ENCODE data around the gene SEMA7A. TPM values are rescaled to one million over a fixed set of nuclear protein-coding genes. Genes with fewer than 3 reads are reported as not detected.
"Not testable (repeated sequence)": the region's sequence is repeated elsewhere in the genome, so short reads cannot be mapped to it uniquely, and the experiment has no call there.

SEMA7A gene, protein sequence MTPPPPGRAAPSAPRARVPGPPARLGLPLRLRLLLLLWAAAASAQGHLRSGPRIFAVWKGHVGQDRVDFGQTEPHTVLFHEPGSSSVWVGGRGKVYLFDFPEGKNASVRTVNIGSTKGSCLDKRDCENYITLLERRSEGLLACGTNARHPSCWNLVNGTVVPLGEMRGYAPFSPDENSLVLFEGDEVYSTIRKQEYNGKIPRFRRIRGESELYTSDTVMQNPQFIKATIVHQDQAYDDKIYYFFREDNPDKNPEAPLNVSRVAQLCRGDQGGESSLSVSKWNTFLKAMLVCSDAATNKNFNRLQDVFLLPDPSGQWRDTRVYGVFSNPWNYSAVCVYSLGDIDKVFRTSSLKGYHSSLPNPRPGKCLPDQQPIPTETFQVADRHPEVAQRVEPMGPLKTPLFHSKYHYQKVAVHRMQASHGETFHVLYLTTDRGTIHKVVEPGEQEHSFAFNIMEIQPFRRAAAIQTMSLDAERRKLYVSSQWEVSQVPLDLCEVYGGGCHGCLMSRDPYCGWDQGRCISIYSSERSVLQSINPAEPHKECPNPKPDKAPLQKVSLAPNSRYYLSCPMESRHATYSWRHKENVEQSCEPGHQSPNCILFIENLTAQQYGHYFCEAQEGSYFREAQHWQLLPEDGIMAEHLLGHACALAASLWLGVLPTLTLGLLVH
- total RNA-seq: 10 to 100 TPM in 1 of 4 donors, 1 to 10 TPM in 3; 1.5 to 42.9 (median 1.6) TPM

DNA sequence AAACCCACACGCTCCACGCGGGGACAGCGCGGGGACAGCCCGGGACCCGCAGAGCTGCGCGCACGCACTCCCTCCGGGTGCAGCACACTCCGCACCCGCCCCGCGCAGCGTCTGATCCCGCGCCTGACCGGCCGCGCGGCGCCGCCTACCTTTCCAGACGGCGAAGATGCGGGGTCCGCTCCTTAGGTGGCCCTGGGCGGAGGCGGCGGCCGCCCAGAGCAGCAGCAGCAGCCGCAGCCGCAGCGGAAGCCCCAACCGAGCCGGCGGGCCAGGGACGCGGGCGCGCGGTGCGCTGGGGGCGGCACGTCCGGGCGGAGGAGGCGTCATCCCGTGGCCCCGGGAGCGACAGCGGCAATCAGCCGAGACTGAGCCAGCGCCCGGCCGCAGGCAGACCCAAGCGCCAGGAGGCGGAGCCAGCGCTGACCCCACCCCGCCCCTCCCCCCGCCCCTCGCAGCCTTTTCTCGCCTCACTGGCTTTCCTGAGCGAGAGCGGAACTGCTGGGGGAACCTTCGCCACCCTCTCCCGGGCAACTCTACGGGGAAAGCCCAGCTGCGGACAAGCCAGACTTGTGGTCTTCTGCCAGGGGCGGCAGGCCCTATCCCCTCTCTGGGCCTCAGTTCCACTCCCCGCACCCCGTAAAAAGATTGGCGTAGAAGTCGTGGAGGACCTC lies at the start of gene SEMA7A:
TSS of gene SEMA7A (minus strand) at position 367 of the 671 bp plus-strand sequence. CDS start at position 327, 40 bp downstream.
- H3K4me1 ChIP-seq: peaks cover 0 to 21% (median 15%) of the 10 kb centered on the region in 4 donors
- H3K4me3 ChIP-seq: peak within 1 kb of the TSS; percentile 65 to 81 (median 80)
- H3K9me3 ChIP-seq: no peaks in the 10 kb centered on the region
- no peaks in the 10 kb centered on the region for H3K36me3 ChIP-seq
- H3K27ac ChIP-seq: peak within 1 kb of the TSS; percentile 69 to 93 (median 84)
- peak; percentile 85 to 94 (median 85) for DNase-seq
- TF ChIP-seq, protein P1, sequence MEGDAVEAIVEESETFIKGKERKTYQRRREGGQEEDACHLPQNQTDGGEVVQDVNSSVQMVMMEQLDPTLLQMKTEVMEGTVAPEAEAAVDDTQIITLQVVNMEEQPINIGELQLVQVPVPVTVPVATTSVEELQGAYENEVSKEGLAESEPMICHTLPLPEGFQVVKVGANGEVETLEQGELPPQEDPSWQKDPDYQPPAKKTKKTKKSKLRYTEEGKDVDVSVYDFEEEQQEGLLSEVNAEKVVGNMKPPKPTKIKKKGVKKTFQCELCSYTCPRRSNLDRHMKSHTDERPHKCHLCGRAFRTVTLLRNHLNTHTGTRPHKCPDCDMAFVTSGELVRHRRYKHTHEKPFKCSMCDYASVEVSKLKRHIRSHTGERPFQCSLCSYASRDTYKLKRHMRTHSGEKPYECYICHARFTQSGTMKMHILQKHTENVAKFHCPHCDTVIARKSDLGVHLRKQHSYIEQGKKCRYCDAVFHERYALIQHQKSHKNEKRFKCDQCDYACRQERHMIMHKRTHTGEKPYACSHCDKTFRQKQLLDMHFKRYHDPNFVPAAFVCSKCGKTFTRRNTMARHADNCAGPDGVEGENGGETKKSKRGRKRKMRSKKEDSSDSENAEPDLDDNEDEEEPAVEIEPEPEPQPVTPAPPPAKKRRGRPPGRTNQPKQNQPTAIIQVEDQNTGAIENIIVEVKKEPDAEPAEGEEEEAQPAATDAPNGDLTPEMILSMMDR (IDR thresholded peaks at IDR 0.05): no peak
- peak; percentile 29 to 35 for TF ChIP-seq POLR2A (IDR thresholded peaks at IDR 0.05)
- peaks cover 0 to 9% of the 10 kb centered on the region in 2 donors for H3K27me3 ChIP-seq

DNA sequence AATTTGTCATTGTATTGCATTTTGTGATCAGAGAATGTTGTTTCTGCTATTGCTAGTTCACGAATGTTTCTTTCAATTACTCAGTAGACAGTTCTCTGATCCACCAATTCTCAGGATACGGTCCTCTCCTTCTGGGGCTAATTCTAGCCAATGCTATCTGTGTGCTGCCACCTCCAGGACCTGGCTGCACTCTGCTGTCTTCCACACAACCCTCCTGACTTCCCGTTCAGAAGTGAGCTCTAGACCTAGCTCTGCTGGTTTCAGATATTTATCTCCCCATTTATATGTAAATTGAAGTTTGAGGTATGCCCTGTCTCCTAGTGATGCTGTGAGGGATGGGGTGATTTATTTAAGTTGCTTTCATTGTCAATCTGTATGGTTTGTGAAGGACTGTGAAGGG lies 48.9 kb upstream of the SEMA7A start:
- H3K27me3 ChIP-seq: no peaks in the 10 kb centered on the region
- no peaks in the 10 kb centered on the region for H3K9me3 ChIP-seq
- H3K36me3 ChIP-seq: no peaks in the 10 kb centered on the region
- H3K4me1 ChIP-seq: no peaks in the 10 kb centered on the region
- H3K4me3 ChIP-seq: no peak overlapping the region
- DNase-seq: no peak
- TF ChIP-seq, protein P1 (IDR thresholded peaks at IDR 0.05): no peak
- no peak for TF ChIP-seq POLR2A (IDR thresholded peaks at IDR 0.05)
- no peak overlapping the region for H3K27ac ChIP-seq

DNA sequence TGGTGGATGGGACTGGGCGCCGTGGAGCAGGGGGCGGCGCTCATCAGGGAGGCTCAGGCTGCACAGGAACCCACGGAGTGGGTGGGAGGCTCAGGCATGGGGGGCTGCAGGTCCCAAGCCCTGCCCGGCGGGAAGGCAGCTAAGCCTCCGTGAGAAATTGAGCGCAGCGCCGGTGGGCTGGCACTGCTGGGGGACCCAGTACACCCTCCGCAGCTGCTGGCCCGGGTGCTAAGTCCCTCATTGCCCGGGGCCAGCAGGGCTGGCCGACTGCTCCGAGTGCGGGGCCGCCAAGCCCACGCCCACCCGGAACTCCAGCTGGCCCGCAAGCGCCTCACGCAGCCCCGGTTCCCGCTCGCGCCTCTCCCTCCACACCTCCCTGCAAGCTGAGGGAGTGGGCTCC lies 46.6 kb upstream of the SEMA7A start:
- not testable (repeated sequence) for H3K4me3 ChIP-seq, H3K27me3 ChIP-seq, H3K4me1 ChIP-seq

DNA sequence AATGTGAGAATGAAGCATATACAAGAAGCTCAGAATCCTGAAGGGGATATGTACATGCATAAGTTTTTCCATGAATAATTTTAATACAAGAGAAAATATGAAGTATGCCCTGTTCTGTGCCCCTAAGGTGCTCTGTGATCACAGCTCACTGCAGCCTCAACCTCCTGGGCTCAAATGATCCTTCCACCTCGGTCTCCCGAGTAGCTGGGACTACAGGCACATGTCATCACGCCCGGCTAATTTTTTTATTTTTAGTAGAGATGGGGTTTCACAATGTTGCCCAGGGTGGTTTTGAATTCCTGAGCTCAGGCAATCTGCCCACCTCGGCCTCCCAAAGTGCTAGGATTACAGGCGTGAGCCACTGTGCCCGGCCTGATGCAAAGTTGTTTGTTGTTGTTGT lies 37.9 kb upstream of the SEMA7A start:
- DNase-seq, H3K4me1 ChIP-seq, H3K9me3 ChIP-seq, H3K36me3 ChIP-seq, H3K4me3 ChIP-seq, H3K27me3 ChIP-seq, H3K27ac ChIP-seq: not testable (repeated sequence)

More for the DNA sequence above, 46.6 kb upstream of the SEMA7A start:
- H3K27ac ChIP-seq, DNase-seq, H3K9me3 ChIP-seq, H3K36me3 ChIP-seq: not testable (repeated sequence)

DNA sequence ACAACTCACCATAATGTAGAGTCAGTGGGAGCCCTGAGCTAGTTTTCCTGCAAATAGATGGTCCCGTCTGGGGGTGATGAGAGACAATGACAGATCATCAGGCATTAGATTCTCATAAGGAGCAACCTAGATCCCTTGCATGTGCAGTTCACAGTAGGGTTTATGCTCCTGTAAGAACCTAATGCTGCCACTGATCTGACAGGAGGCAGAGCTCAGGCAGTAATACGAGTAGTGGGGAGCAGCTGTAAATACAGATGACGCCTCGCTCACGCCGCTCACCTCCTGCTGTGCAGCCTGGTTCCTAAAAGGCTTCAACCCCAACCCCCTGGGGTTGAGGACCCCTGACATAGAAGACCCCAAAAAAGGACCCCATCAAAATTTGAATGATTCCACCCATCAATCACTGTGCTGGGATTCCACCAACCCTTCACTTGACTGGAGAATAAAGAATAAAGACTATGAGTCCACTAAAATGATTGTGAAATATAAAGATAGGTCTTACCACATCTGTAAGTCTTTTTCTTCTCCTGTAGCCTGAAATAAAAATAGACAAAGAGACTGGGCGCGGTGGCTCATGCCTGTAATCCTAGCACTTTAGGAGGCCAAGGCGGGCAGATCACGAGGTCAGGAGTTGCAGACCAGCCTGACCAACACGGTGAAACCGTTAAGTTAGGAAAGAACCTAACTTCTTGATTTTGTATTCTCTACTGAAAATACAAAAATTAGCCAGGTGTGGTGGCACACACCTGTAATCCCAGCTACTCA lies 37.1 kb upstream of the SEMA7A start:
- Histone ChIP-seq H3K27me3 (no peaks in the 10 kb centered on the region), H3K27ac (no peak overlapping the region), H3K4me1 (no peaks in the 10 kb centered on the region), H3K4me3 (no peak overlapping the region), H3K36me3 (peaks cover 0 to 4% (median 0%) of the 10 kb centered on the region in 3 donors), H3K9me3 (no peaks in the 10 kb centered on the region)
- DNase-seq: no peak
- TF ChIP-seq, protein P1 (IDR thresholded peaks at IDR 0.05): no peak
- TF ChIP-seq POLR2A (IDR thresholded peaks at IDR 0.05): no peak

DNA sequence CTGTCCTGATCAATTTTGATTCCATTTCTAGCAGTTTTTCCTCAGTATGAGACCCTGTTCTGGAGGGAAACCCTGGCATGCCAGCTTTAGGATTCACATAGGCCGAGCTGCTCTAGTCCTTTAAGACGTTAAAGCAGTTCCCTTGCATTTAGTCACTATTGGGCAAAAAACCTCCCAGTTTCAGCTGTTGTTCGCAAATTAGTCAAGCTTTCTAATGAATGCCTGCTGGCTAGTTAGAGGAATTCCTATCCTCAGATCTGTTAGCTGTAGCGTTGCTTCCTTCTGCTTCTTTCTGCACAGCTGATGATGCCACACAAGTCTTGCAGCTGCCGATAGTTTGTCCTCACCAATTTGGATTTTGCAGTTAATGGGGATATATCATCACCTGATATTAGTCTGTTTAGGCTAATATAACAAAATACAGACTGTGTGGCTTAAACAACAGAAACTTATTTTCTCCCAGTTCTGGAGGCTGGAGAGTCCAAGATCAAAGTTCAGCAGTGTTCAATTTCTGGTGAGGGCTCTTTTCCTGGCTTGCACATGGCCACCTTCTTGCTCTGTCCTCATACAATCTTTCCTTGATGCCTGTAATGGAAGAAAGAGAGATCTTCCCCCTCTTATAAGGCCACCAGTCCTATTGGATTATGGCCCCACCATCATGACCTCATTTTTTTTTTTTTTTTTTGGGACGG lies 34.7 kb upstream of the SEMA7A start:
- Histone ChIP-seq H3K36me3 (peaks cover 0 to 4% (median 0%) of the 10 kb centered on the region in 3 donors), H3K27me3 (no peaks in the 10 kb centered on the region), H3K4me3 (no peak overlapping the region), H3K9me3 (no peaks in the 10 kb centered on the region), H3K27ac (no peak overlapping the region), H3K4me1 (no peaks in the 10 kb centered on the region)
- TF ChIP-seq, protein P1 (IDR thresholded peaks at IDR 0.05): no peak
- no peak for TF ChIP-seq POLR2A (IDR thresholded peaks at IDR 0.05)
- DNase-seq: no peak
